ENCODE data around the gene PTPRA.
"Not testable (repeated sequence)": the region's sequence is repeated elsewhere in the genome, so short reads cannot be mapped to it uniquely, and the experiment has no call there.

PTPRA gene

DNA sequence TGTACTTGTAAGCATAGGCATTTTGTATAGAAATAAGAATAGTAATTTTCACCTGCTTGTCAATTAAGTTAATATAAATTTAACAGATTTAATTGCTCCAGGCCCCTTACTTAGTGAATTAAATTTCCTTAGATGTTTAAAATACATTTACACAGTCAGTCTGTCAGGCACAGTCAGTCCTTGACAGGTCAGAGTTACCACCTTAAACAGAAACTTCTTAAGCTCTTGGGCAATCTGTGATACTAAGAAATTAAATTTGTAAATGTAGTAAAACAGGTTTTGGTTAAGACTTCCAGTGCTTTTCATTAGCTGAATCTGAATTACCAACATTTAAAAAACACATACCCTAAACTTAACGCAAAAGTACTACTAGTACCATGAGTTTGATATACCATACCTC, 15.9 kb downstream of the PTPRA start:
- Histone ChIP-seq H3K27ac (ENCODE audit: low read length) (no peak overlapping the region), H3K9ac (ENCODE audit: low read length in 2 of 2) (no peak overlapping the region), H3K4me1 (ENCODE audit: control insufficient read depth, insufficient read depth, low read length) (no peaks in the 10 kb centered on the region), H3K36me3 (ENCODE audit: control insufficient read depth in 2 of 2, insufficient read depth in 2 of 2, low read length in 2 of 2) (no peaks in the 10 kb centered on the region), H3K9me3 (ENCODE audit: control insufficient read depth in 2 of 2, low read length in 2 of 2) (no peaks in the 10 kb centered on the region), H3K27me3 (ENCODE audit: control insufficient read depth in 1 of 2, insufficient read depth in 2 of 2, low read length in 2 of 2) (no peaks in the 10 kb centered on the region), H3K4me3 (ENCODE audit: low read length in 2 of 2) (no peak overlapping the region)

DNA sequence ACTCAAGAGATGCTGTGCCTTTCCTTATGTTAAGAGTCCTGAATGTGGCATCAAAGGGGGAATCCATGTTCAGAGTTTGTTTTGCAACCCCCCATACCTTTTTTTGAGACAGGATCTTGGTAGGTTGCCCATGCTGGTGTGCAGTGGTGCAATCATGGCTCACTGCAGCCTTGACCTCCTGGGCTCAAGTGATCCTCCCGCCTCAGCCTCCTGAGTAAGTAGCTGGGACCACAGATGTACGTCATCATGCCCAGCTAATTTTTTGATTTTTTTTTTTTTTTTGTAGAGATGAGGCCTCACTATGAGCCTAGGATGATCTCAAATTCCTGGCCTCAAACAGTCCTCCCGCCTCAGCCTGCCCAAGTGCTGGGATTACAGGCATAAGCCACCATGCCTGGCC, 16.5 kb downstream of the PTPRA start:
- no peak overlapping the region for H3K27ac ChIP-seq (ENCODE audit: low read length)
- H3K27me3 ChIP-seq (ENCODE audit: control insufficient read depth in 1 of 2, insufficient read depth in 2 of 2, low read length in 2 of 2): no peaks in the 10 kb centered on the region
- H3K9ac ChIP-seq (ENCODE audit: low read length in 2 of 2): no peak overlapping the region
- H3K4me3 ChIP-seq (ENCODE audit: low read length in 2 of 2): no peak overlapping the region
- no peaks in the 10 kb centered on the region for H3K9me3 ChIP-seq (ENCODE audit: control insufficient read depth in 2 of 2, low read length in 2 of 2)
- H3K4me1 ChIP-seq (ENCODE audit: control insufficient read depth, insufficient read depth, low read length): no peaks in the 10 kb centered on the region
- H3K36me3 ChIP-seq (ENCODE audit: control insufficient read depth in 2 of 2, insufficient read depth in 2 of 2, low read length in 2 of 2): no peaks in the 10 kb centered on the region

DNA sequence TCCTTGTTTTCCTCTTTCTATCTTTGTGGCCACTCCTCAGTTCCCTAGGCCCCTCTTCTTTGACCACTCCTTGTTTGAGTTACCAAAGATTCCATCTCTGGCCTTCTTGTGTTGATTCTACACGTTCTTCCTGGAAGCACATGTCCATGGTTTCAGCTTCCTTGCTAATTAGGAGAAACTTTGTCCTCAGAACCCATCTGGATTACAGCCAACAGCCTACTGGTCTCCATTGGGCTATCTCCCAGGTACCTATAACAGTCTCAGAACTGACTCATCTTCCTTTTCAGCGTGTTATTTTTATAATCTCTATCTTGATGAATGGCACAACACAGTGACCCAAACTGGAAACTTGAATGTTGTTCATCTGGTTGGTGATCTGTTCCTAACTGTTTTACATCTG, 17.5 kb downstream of the PTPRA start:
- Histone ChIP-seq H3K27ac (ENCODE audit: low read length) (no peak overlapping the region), H3K4me3 (ENCODE audit: low read length in 2 of 2) (no peak overlapping the region), H3K27me3 (ENCODE audit: control insufficient read depth in 1 of 2, insufficient read depth in 2 of 2, low read length in 2 of 2) (no peaks in the 10 kb centered on the region), H3K36me3 (ENCODE audit: control insufficient read depth in 2 of 2, insufficient read depth in 2 of 2, low read length in 2 of 2) (no peaks in the 10 kb centered on the region), H3K9me3 (ENCODE audit: control insufficient read depth in 2 of 2, low read length in 2 of 2) (no peaks in the 10 kb centered on the region), H3K4me1 (ENCODE audit: control insufficient read depth, insufficient read depth, low read length) (no peaks in the 10 kb centered on the region), H3K9ac (ENCODE audit: low read length in 2 of 2) (no peak overlapping the region)

DNA sequence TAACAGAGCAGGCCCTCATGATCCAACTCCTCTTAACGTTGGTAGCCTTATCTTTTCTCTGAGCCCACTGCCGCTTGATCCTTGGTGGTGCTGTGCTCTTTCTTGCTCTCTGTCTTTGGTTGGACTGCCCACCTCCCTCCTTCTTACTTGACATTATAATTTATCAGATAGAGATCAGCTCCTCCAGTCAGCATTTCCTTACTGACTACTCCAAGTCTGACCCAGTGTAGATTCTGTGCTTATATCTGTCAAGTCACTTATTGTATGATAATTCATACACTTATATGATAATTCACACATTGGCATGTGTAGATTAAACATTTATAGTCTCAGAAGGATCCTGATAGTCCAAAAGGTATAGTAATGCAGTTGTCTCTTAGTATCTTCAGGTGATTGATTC, 18.1 kb downstream of the PTPRA start:
- Histone ChIP-seq H3K27ac (ENCODE audit: low read length) (no peak overlapping the region), H3K4me3 (ENCODE audit: low read length in 2 of 2) (no peak overlapping the region), H3K4me1 (ENCODE audit: control insufficient read depth, insufficient read depth, low read length) (no peaks in the 10 kb centered on the region), H3K27me3 (ENCODE audit: control insufficient read depth in 1 of 2, insufficient read depth in 2 of 2, low read length in 2 of 2) (no peaks in the 10 kb centered on the region), H3K9me3 (ENCODE audit: control insufficient read depth in 2 of 2, low read length in 2 of 2) (no peaks in the 10 kb centered on the region), H3K9ac (ENCODE audit: low read length in 2 of 2) (no peak overlapping the region), H3K36me3 (ENCODE audit: control insufficient read depth in 2 of 2, insufficient read depth in 2 of 2, low read length in 2 of 2) (no peaks in the 10 kb centered on the region)

DNA sequence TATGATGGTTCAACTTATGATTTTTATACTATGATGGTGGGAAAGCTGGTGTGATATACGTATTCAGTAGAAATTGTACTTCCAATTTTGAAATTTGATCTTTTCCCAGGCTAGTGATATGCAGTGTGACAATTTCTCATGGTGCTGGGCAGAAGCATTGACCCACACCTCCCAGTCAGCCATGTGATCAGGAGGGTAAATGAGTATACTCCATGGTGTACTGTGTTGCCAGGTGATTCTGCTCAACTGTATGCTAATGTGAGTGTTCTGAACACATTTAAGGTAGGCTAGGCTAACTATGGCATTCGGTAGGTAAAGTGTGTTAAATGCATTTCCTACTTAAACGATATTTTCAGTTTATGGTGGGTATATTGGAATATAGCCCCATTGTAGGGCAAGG, 19.1 kb downstream of the PTPRA start:
- H3K4me1 ChIP-seq (ENCODE audit: control insufficient read depth, insufficient read depth, low read length): no peaks in the 10 kb centered on the region
- H3K4me3 ChIP-seq (ENCODE audit: low read length in 2 of 2): no peak overlapping the region
- no peak overlapping the region for H3K27ac ChIP-seq (ENCODE audit: low read length)
- no peaks in the 10 kb centered on the region for H3K36me3 ChIP-seq (ENCODE audit: control insufficient read depth in 2 of 2, insufficient read depth in 2 of 2, low read length in 2 of 2)
- H3K9me3 ChIP-seq (ENCODE audit: control insufficient read depth in 2 of 2, low read length in 2 of 2): no peaks in the 10 kb centered on the region
- H3K9ac ChIP-seq (ENCODE audit: low read length in 2 of 2): no peak overlapping the region
- no peaks in the 10 kb centered on the region for H3K27me3 ChIP-seq (ENCODE audit: control insufficient read depth in 1 of 2, insufficient read depth in 2 of 2, low read length in 2 of 2)

DNA sequence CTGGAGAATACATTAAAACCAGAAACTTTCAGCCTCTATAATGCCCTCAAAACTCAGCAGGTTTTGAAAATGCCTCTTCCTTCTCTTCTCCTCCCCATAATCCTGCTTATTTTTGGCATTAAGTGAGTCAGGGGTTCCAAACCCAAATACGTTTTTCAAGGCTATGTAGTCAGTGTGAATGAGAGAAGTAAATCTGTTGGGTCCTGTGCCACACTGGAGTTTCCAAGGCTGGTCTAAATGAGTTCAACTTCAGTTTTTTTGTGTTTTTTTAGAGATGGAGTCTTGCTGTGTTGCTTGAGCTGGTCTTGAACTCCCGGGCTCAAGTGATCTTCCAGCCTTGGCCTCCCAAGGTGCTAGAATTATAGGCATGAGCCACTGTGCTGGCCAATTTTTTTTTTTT, 20.9 kb downstream of the PTPRA start:
- no peaks in the 10 kb centered on the region for H3K36me3 ChIP-seq (ENCODE audit: control insufficient read depth in 2 of 2, insufficient read depth in 2 of 2, low read length in 2 of 2)
- no peaks in the 10 kb centered on the region for H3K4me1 ChIP-seq (ENCODE audit: control insufficient read depth, insufficient read depth, low read length)
- H3K9me3 ChIP-seq (ENCODE audit: control insufficient read depth in 2 of 2, low read length in 2 of 2): no peaks in the 10 kb centered on the region
- H3K4me3 ChIP-seq (ENCODE audit: low read length in 2 of 2): no peak overlapping the region
- no peak overlapping the region for H3K9ac ChIP-seq (ENCODE audit: low read length in 2 of 2)
- H3K27me3 ChIP-seq (ENCODE audit: control insufficient read depth in 1 of 2, insufficient read depth in 2 of 2, low read length in 2 of 2): no peaks in the 10 kb centered on the region
- H3K27ac ChIP-seq (ENCODE audit: low read length): no peak overlapping the region

DNA sequence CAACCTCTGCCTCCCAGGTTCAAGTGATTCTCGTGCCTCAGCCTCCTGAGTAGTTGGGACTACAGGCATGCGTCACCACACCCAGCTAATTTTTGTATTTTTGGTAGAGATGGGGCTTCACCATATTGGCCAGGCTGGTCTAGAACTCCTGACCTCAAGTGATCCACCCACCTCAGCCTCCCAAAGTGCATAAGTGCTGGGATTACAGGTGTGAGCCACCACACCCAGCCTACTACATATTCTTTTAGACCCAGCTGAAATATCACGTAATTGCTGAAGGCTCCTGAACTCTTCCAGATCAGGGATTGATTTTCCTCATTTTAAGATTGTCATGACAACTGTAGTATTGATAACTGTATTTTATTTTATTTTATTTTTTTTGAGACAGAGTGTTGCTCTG, 21.9 kb downstream of the PTPRA start:
- H3K27ac ChIP-seq (ENCODE audit: low read length); H3K4me3 ChIP-seq (ENCODE audit: low read length in 2 of 2); H3K4me1 ChIP-seq (ENCODE audit: control insufficient read depth, insufficient read depth, low read length); H3K36me3 ChIP-seq (ENCODE audit: control insufficient read depth in 2 of 2, insufficient read depth in 2 of 2, low read length in 2 of 2); H3K9ac ChIP-seq (ENCODE audit: low read length in 2 of 2); H3K27me3 ChIP-seq (ENCODE audit: control insufficient read depth in 1 of 2, insufficient read depth in 2 of 2, low read length in 2 of 2); H3K9me3 ChIP-seq (ENCODE audit: control insufficient read depth in 2 of 2, low read length in 2 of 2): not testable (repeated sequence)

DNA sequence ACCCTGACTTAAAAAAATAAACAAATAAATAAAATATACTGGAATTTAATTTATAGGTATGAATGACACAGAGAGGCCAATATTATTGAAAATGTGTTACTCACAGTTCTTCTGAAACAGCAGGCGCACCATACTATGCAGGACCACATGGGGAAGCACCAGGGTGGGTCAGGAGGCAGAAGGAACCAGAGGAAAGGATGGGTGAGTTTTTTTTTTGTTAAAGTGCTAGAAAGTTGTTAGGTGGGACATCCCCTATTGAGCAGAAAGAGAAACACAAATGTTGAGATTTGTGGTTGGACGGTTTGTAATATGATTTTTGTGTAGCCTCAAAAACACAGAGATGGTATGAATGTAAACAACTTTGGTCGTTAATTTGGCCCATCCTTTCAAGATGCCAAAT, 26.0 kb downstream of the PTPRA start:
- H3K9me3 ChIP-seq (ENCODE audit: control insufficient read depth in 2 of 2, low read length in 2 of 2): no peaks in the 10 kb centered on the region
- H3K27ac ChIP-seq (ENCODE audit: low read length): no peak overlapping the region
- H3K4me1 ChIP-seq (ENCODE audit: control insufficient read depth, insufficient read depth, low read length): no peaks in the 10 kb centered on the region
- no peaks in the 10 kb centered on the region for H3K27me3 ChIP-seq (ENCODE audit: control insufficient read depth in 1 of 2, insufficient read depth in 2 of 2, low read length in 2 of 2)
- no peak overlapping the region for H3K9ac ChIP-seq (ENCODE audit: low read length in 2 of 2)
- H3K36me3 ChIP-seq (ENCODE audit: control insufficient read depth in 2 of 2, insufficient read depth in 2 of 2, low read length in 2 of 2): no peaks in the 10 kb centered on the region
- no peak overlapping the region for H3K4me3 ChIP-seq (ENCODE audit: low read length in 2 of 2)

DNA sequence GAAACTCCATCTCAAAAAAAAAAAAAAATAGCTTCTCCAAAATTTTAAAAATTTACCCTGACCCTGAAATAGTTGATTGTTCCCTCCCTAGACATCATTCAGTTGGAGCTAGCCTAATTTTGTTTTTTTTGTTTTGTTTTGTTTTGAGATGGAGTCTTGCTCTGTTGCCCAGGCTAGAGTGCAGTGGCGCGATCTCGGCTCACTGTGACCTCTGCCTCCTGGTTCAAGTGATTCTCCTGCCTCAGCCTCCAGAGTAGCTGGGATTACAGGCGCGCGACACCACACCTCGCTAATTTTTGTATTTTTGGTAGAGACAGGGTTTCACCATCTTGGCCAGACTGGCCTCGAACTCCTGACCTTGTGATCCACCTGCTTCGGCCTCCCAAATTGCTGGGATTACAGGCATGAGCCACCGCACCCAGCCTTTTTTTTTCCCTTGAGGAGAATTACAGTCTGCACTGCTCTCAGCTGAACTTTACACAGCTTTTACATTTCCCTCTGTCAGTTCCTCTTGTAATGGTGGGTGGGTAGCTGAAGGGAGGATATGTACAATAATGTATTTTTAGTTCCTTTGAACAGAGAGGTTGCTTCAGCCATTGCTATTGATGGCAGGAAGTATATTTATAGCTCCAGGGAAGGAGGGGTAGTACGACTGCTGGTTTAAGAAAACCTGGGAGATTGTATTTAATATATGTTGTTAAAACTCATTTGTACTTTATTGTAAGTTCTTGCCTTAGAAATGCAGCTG, 27.7 kb downstream of the PTPRA start:
- Histone ChIP-seq H3K4me1 (ENCODE audit: control insufficient read depth, insufficient read depth, low read length) (no peaks in the 10 kb centered on the region), H3K36me3 (ENCODE audit: control insufficient read depth in 2 of 2, insufficient read depth in 2 of 2, low read length in 2 of 2) (no peaks in the 10 kb centered on the region), H3K27me3 (ENCODE audit: control insufficient read depth in 1 of 2, insufficient read depth in 2 of 2, low read length in 2 of 2) (no peaks in the 10 kb centered on the region), H3K9me3 (ENCODE audit: control insufficient read depth in 2 of 2, low read length in 2 of 2) (no peaks in the 10 kb centered on the region), H3K4me3 (ENCODE audit: low read length in 2 of 2) (no peak overlapping the region), H3K27ac (ENCODE audit: low read length) (no peak overlapping the region), H3K9ac (ENCODE audit: low read length in 2 of 2) (no peak overlapping the region)

DNA sequence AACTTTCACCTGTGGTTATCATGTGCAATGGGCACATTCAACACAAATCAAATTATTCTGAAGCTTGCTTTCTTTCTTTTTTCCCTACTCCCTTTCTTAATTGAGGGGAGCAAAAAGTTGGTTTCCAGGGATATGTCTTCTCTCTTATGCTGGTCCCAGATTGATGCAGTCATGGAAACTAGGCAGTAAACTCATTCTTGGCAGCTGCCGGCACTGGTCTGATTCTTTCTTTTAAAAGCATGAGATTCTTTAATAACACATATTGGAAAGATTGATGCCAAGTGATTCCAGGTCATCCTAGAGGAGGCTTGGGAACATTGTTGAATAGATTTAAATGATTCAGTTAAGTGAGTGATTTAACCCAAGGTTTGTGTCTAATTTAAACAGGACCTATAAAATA, 29.0 kb downstream of the PTPRA start:
- Histone ChIP-seq H3K36me3 (ENCODE audit: control insufficient read depth in 2 of 2, insufficient read depth in 2 of 2, low read length in 2 of 2) (no peaks in the 10 kb centered on the region), H3K4me1 (ENCODE audit: control insufficient read depth, insufficient read depth, low read length) (no peaks in the 10 kb centered on the region), H3K27me3 (ENCODE audit: control insufficient read depth in 1 of 2, insufficient read depth in 2 of 2, low read length in 2 of 2) (no peaks in the 10 kb centered on the region), H3K4me3 (ENCODE audit: low read length in 2 of 2) (no peak overlapping the region), H3K27ac (ENCODE audit: low read length) (no peak overlapping the region), H3K9me3 (ENCODE audit: control insufficient read depth in 2 of 2, low read length in 2 of 2) (no peaks in the 10 kb centered on the region), H3K9ac (ENCODE audit: low read length in 2 of 2) (no peak overlapping the region)

DNA sequence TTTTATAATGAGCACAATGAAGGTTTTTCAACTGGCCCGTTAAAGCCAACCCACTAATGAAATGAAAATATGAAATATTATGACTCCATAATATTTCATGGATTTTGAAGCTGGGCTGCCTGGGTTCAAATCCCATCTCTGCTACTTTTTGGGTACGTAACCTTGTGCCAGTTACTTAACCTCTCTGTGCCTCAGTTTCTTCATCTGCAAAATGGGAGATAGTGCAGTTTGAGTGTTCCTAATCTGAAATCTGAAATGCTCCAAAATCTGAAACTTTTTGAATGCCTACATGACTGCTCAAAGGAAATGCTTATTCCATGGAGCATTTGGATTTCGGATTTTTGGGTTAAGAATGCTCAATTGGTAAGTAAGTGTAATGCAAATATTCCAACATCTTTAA, 29.5 kb downstream of the PTPRA start:
- Histone ChIP-seq H3K9me3 (ENCODE audit: control insufficient read depth in 2 of 2, low read length in 2 of 2) (no peaks in the 10 kb centered on the region), H3K9ac (ENCODE audit: low read length in 2 of 2) (no peak overlapping the region), H3K27me3 (ENCODE audit: control insufficient read depth in 1 of 2, insufficient read depth in 2 of 2, low read length in 2 of 2) (no peaks in the 10 kb centered on the region), H3K27ac (ENCODE audit: low read length) (no peak overlapping the region), H3K4me3 (ENCODE audit: low read length in 2 of 2) (no peak overlapping the region), H3K4me1 (ENCODE audit: control insufficient read depth, insufficient read depth, low read length) (no peaks in the 10 kb centered on the region), H3K36me3 (ENCODE audit: control insufficient read depth in 2 of 2, insufficient read depth in 2 of 2, low read length in 2 of 2) (no peaks in the 10 kb centered on the region)

Measured in stomach smooth muscle (tissue), 2 donors.